HCT116 (cell line): Measurements from ENCODE around the gene ZNF497. TPM values are rescaled to one million over a fixed set of nuclear protein-coding genes. Genes with fewer than 3 reads are reported as not detected.
A peak's percentile ranks its signal among the peaks of the same experiment; 100 is the strongest.

Experiments
- ATAC-seq: fragments of 200-7000 bp; cut with Tn5 transposase; 2 replicates; pipeline ENCODE4 v1.9.1; 2020; ENCODE audit warnings: mild to moderate bottlenecking, moderate library complexity
- BruUV-seq: library from RNA; stranded (reverse); fragments of 400-500 nt; replicated peaks from 2 replicates; lab custom pipeline; 2021; lab: Mats Ljungman, UMichigan
- CTCF ChIA-PET: fragments of 300-600 bp; sonication (Branson Sonifier 250); formaldehyde crosslinking; loops from one replicate; lab custom pipeline; 2021; ENCODE audit warnings: antibody characterized with exemption; lab: Charles Lee
- POLR2A ChIA-PET: fragments of 300-600, 350-600 bp; sonication (Branson Sonifier 250); formaldehyde crosslinking; loops from one replicate; lab custom pipeline; 2021; ENCODE audit warnings: antibody characterized with exemption; lab: Charles Lee
- RAD21 ChIA-PET, 2 experiments: fragments of 300-600 bp; sonication (Branson Sonifier 250); formaldehyde crosslinking; loops; one replicate each; lab custom pipeline; 2023; ENCODE audit warnings: low total read pairs in 2 of 2; ENCODE audit not compliant: uncharacterized antibody in 2 of 2, unreplicated experiment in 2 of 2, low non-redundant PET in 1 of 2; lab: Charles Lee
- DNase-seq: peaks from one replicate; pipeline ENCODE4 v3.0.0-alpha.2; 2010; ENCODE audit warnings: low read depth, low spot score
- H2AFZ ChIP-seq: fragments of 200-600 bp; shearing (Covaris generic), sonication (generic); 2 replicates; pipeline ENCODE4 v1.6.1; 2017; ENCODE audit warnings: low read depth, mixed run types, mixed read lengths, antibody characterized with exemption, low read length; ENCODE audit not compliant: poor library complexity, severe bottlenecking
- H3K27ac ChIP-seq: 2 replicates; pipeline ENCODE4 v1.5.1; 2012; ENCODE audit warnings: low read depth, low read length
- H3K27me3 ChIP-seq: fragments of 200-600 bp; sonication (generic); 2 replicates; pipeline ENCODE4 v1.6.1; 2016; ENCODE audit warnings: mixed run types, low read length, mixed read lengths; ENCODE audit not compliant: insufficient read depth
- H3K36me3 ChIP-seq, 2 experiments: fragments of 200-500 bp in 1 of 2; fragments of 200-600 bp in 1 of 2; sonication (Bioruptor generic) in 1 of 2; sonication (generic) in 1 of 2; 2 replicates each; pipeline versions ENCODE4 v1.5.1 to v1.6.1; 2014 to 2016; ENCODE audit warnings: low read length in 2 of 2, inconsistent platforms in 1 of 2, mixed read lengths in 1 of 2, mixed run types in 1 of 2; ENCODE audit not compliant: insufficient read depth in 2 of 2, control insufficient read depth in 1 of 2
- H3K4me1 ChIP-seq, 2 experiments: fragments of 200-600 bp in 1 of 2; sonication (generic) in 1 of 2; 2 replicates each; pipeline versions ENCODE4 v1.5.1 to v1.6.1; 2012 to 2017; ENCODE audit warnings: low read length in 2 of 2, inconsistent platforms in 1 of 2, mild to moderate bottlenecking in 1 of 2, mixed read lengths in 1 of 2, mixed run types in 1 of 2, moderate library complexity in 1 of 2; ENCODE audit not compliant: insufficient read depth in 2 of 2, control insufficient read depth in 1 of 2
- H3K4me2 ChIP-seq: fragments of 200-600 bp; sonication (generic); 2 replicates; pipeline ENCODE4 v1.6.1; 2017; ENCODE audit warnings: mixed run types, low read length, mixed read lengths
- H3K4me3 ChIP-seq, 2 experiments: fragments of 200-600 bp in 1 of 2; sonication (generic) in 1 of 2; replicated peaks in 1 of 2; 2 replicates each; pipeline ENCODE4 v1.5.1; 2011 to 2016; ENCODE audit warnings: low read length in 2 of 2, control low read depth in 1 of 2, low read depth in 1 of 2, mild to moderate bottlenecking in 1 of 2, mixed read lengths in 1 of 2, mixed run types in 1 of 2
- H3K79me2 ChIP-seq: fragments of 200-600 bp; sonication (generic); 2 replicates; pipeline ENCODE4 v1.6.1; 2017; ENCODE audit warnings: mild to moderate bottlenecking, mixed run types, low read length, moderate library complexity, mixed read lengths; ENCODE audit not compliant: insufficient read depth
- H3K9ac ChIP-seq: fragments of 200-600 bp; sonication (generic); 2 replicates; pipeline ENCODE4 v1.6.1; 2016; ENCODE audit warnings: low read length, mixed read lengths
- H3K9me2 ChIP-seq: fragments of 200-600 bp; sonication (generic), shearing (Covaris generic); 2 replicates; pipeline ENCODE4 v1.6.1; 2017; ENCODE audit warnings: mixed run types, mild to moderate bottlenecking, moderate library complexity; ENCODE audit not compliant: insufficient read depth
- H3K9me3 ChIP-seq, 2 experiments: fragments of 200-500 bp in 1 of 2; fragments of 200-600 bp in 1 of 2; sonication (Bioruptor generic) in 1 of 2; sonication (generic) in 1 of 2; 2 replicates each; pipeline ENCODE4 v1.6.1; 2014 to 2017; ENCODE audit warnings: low read length in 2 of 2, mixed read lengths in 2 of 2, inconsistent platforms in 1 of 2, low read depth in 1 of 2, mild to moderate bottlenecking in 1 of 2, mixed run types in 1 of 2, moderate library complexity in 1 of 2; ENCODE audit not compliant: control insufficient read depth in 1 of 2, insufficient read depth in 1 of 2
- H4K20me1 ChIP-seq: fragments of 200-600 bp; sonication (generic), shearing (Covaris generic); 2 replicates; pipeline ENCODE4 v1.6.1; 2017; ENCODE audit warnings: mixed run types, mild to moderate bottlenecking, moderate library complexity; ENCODE audit not compliant: insufficient read depth
- EGR1 ChIP-seq: IDR thresholded peaks from 2 replicates; pipeline ENCODE4 v1.6.1; 2012; ENCODE audit warnings: low read depth
- ELF1 ChIP-seq: IDR thresholded peaks from 2 replicates; pipeline ENCODE4 v1.6.1; 2012; ENCODE audit warnings: low read depth, borderline replicate concordance
- EZH2phosphoT487 ChIP-seq: fragments of 200-600 bp; IDR thresholded peaks from 2 replicates; pipeline ENCODE4 v1.6.1; 2018; ENCODE audit warnings: antibody characterized with exemption, borderline replicate concordance
- POLR2A ChIP-seq: IDR thresholded peaks from 2 replicates; pipeline ENCODE4 v1.7.0; 2011; ENCODE audit warnings: borderline replicate concordance; ENCODE audit not compliant: insufficient read depth, insufficient read length; ENCODE audit errors: extremely low read depth
- POLR2AphosphoS5 ChIP-seq: IDR thresholded peaks from 2 replicates; pipeline ENCODE4 v1.6.1; 2011; ENCODE audit warnings: mild to moderate bottlenecking, low read depth, low read length, moderate library complexity
- RAD21 ChIP-seq: IDR thresholded peaks from 2 replicates; pipeline ENCODE4 v1.6.1; 2012; ENCODE audit warnings: low read depth, mild to moderate bottlenecking
- SP1 ChIP-seq: IDR thresholded peaks from 2 replicates; pipeline ENCODE4 v1.6.1; 2012; ENCODE audit warnings: low read depth
- SRF ChIP-seq: IDR thresholded peaks from 2 replicates; pipeline ENCODE4 v1.6.1; 2012; ENCODE audit warnings: low read depth
- YY1 ChIP-seq: IDR thresholded peaks from 2 replicates; pipeline ENCODE4 v1.6.1; 2011; ENCODE audit warnings: low read length, low read depth, moderate library complexity, mild to moderate bottlenecking; ENCODE audit not compliant: insufficient replicate concordance; ENCODE audit errors: extremely low read depth
- ZFX ChIP-seq: fragments of 450-650 bp; IDR thresholded peaks from 2 replicates; pipeline ENCODE4 v1.6.1; 2017
- ZNF274 ChIP-seq: fragments of 200-500 bp; sonication (Bioruptor generic); IDR thresholded peaks from 2 replicates; pipeline ENCODE4 v1.6.1; 2014; ENCODE audit warnings: mild to moderate bottlenecking, low read depth, low read length, inconsistent platforms
- intact Hi-C: fragments of 100-400 bp; cut with micrococcal nuclease; formaldehyde crosslinking; loops from 2 replicates; pipeline ENCODE4 v1.10.0; 2022
- total RNA-seq: library from RNA; stranded (reverse); gene quantifications from one replicate; pipeline ENCODE4 v1.2.1, GENCODE V29; 2021; ENCODE audit not compliant: unreplicated experiment
- TF ChIP-seq, protein P1 (sequence below): IDR thresholded peaks from 2 replicates; pipeline ENCODE4 v1.6.1; 2012
- TF ChIP-seq, protein P2 (sequence below): IDR thresholded peaks from 2 replicates; pipeline ENCODE4 v1.6.1; 2012; ENCODE audit warnings: low read depth
- TF ChIP-seq, protein P3 (sequence below): IDR thresholded peaks from 2 replicates; pipeline ENCODE4 v1.6.1; 2012

Gene ZNF497
- total RNA-seq, 1 experiment from 2014 or later: 5.1 TPM

DNA sequence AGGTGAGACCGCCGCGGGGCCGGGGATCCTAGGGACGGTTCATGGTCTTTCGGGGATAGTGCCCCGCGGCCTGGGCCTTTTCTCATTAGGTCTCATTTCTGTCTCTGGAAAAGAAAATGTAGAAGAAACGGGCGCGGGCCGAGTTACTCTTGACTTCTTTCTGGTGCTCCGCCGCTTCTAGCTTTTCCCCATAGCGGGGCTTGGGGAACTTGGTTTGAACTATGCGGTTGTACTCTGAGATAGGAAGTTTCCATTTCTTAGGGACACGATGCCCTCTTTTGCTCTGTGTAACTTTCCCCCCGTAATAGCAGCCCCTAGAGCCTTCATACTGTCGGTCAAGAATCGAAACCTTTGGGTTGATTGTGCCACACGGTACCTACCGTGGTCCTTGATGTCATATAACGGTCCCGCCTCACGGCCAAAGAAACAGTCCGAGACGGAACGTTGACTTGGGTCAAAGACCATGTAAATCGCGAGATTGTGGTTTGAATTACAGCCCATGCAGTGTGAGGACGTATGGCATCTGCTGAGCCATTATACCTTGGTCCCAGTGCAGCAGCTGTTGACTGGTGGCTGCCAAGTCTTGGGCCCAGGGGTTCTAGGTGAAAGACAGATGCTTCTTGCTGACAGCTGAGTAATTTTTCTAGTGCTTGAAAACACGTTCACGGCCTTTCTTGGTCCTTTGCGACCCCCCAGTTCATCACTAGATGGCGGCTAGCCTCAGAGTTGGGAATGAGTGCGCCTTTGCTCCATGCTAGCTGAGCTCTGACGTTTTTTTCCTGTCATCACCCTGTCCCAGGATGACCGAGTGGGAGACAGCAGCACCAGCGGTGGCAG lies 25.0 kb upstream of the ZNF497 start:
- Histone ChIP-seq H3K9ac (peak overlapping the region; percentile 100), H3K9me2 (no peaks in the 10 kb centered on the region), H3K4me3 (peak overlapping the region; percentile 62 to 96), H3K9me3 (no peaks in the 10 kb centered on the region), H4K20me1 (peaks cover 30% of the 10 kb centered on the region; the same call in 1 of the 2 replicates), H2AFZ (no peak overlapping the region), H3K27ac (peak overlapping the region; percentile 97), H3K36me3 (peaks cover 21 to 47% of the 10 kb centered on the region in 2 experiments; a peak in 3 of 4 replicates), H3K79me2 (peaks cover 67% of the 10 kb centered on the region), H3K27me3 (no peaks in the 10 kb centered on the region), H3K4me1 (peaks cover 19 to 53% of the 10 kb centered on the region in 2 experiments), H3K4me2 (peak overlapping the region; percentile 94)
- RAD21 ChIA-PET: no interaction called here
- CTCF ChIA-PET: interaction anchor here (0.6 kb wide), 1 partner anchor 160 kb away, joined by 3 read pairs; no protein-coding TSS in a partner anchor
- TF ChIP-seq POLR2AphosphoS5: no peak
- no peak for ATAC-seq
- intact Hi-C loops: no loop called here
- TSS peak; percentile 61 for BruUV-seq
- POLR2A ChIA-PET: interaction anchor here (0.7 kb wide), 1 partner anchor 25 kb away, joined by 3 read pairs; the partner anchor contains the start of gene ZNF497
- DNase-seq: no peak

DNA sequence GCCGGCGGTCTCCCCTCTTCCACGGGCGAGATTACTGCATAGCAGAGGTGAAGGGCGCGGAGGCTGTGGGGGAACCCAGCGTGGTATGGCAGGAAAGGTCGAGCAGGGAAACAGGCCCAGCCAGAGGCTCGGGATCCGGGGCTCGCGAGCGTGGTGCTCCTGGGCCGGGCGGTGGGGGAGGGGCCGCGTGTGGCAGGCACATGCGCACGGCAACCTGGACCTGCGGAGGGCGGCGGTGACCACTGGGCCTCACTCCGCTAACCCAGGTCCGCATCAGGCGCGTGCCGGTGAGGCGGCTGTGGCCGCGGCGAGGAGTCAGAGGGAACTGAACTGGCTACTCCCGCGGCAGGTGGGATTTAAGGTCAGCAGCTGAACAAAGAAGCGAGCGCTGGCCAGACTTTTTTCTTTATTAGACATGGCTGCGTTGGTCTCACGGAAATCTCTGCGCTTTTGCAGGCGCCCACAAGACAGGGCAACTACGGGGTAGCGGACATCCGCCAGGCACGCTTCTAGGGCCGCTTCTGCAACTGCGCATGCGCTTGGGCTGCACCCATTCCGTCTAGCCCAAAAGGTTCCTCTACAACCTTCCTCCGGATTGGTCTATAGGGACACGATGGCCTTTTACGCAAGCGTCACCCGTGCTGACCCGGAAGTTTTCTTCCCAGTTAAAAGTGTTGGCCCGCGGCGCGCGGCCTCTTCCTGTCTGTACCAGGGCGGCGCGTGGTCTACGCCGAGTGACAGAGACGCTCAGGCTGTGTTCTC lies 24.2 kb upstream of the ZNF497 start, which contains the start of gene RPS5:
Gene RPS5 (plus strand): TSS at position 694 of the 762 bp plus-strand sequence. CDS start 869 bp downstream, outside the sequence.
- ChIA-PET POLR2A (interaction anchor here (1.5 kb wide), 1 partner anchor 24 kb away, joined by 4 read pairs; the partner anchor contains the start of gene ZNF497), CTCF (no interaction called here), RAD21 (no interaction called here)
- DNase-seq (peak; percentile 98), ATAC-seq (peak; percentile 83)
- Histone ChIP-seq H3K36me3 (peaks cover 18 to 41% of the 10 kb centered on the region in 2 experiments; a peak in 3 of 4 replicates), H2AFZ (no peak within 1 kb of the TSS), H3K4me1 (peaks cover 23 to 51% of the 10 kb centered on the region in 2 experiments), H3K9ac (peak within 1 kb of the TSS; percentile 100), H4K20me1 (peaks cover 28% of the 10 kb centered on the region; the same call in 1 of the 2 replicates), H3K79me2 (peaks cover 66% of the 10 kb centered on the region), H3K9me2 (no peaks in the 10 kb centered on the region), H3K4me3 (peak within 1 kb of the TSS; percentile 62 to 96), H3K27ac (peak within 1 kb of the TSS; percentile 97), H3K27me3 (no peaks in the 10 kb centered on the region), H3K4me2 (peak within 1 kb of the TSS; percentile 94), H3K9me3 (no peaks in the 10 kb centered on the region)
- intact Hi-C loops: no loop called here
- BruUV-seq: TSS peak; percentile 82
- TF ChIP-seq EGR1 (peak; percentile 66), EZH2phosphoT487 (no peak), RAD21 (no peak), YY1 (peak; percentile 61), POLR2AphosphoS5 (peak; percentile 95), SRF (no peak), ZFX (peak; percentile 89), ZNF274 (no peak), ELF1 (peak; percentile 85; the same call in 1 of the 2 replicates), SP1 (peak; percentile 94), POLR2A (peak; percentile 67)
- TF ChIP-seq, protein P1, sequence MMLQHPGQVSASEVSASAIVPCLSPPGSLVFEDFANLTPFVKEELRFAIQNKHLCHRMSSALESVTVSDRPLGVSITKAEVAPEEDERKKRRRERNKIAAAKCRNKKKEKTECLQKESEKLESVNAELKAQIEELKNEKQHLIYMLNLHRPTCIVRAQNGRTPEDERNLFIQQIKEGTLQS: no peak
- TF ChIP-seq, protein P2, sequence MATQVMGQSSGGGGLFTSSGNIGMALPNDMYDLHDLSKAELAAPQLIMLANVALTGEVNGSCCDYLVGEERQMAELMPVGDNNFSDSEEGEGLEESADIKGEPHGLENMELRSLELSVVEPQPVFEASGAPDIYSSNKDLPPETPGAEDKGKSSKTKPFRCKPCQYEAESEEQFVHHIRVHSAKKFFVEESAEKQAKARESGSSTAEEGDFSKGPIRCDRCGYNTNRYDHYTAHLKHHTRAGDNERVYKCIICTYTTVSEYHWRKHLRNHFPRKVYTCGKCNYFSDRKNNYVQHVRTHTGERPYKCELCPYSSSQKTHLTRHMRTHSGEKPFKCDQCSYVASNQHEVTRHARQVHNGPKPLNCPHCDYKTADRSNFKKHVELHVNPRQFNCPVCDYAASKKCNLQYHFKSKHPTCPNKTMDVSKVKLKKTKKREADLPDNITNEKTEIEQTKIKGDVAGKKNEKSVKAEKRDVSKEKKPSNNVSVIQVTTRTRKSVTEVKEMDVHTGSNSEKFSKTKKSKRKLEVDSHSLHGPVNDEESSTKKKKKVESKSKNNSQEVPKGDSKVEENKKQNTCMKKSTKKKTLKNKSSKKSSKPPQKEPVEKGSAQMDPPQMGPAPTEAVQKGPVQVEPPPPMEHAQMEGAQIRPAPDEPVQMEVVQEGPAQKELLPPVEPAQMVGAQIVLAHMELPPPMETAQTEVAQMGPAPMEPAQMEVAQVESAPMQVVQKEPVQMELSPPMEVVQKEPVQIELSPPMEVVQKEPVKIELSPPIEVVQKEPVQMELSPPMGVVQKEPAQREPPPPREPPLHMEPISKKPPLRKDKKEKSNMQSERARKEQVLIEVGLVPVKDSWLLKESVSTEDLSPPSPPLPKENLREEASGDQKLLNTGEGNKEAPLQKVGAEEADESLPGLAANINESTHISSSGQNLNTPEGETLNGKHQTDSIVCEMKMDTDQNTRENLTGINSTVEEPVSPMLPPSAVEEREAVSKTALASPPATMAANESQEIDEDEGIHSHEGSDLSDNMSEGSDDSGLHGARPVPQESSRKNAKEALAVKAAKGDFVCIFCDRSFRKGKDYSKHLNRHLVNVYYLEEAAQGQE: no peak
- TF ChIP-seq, protein P3, sequence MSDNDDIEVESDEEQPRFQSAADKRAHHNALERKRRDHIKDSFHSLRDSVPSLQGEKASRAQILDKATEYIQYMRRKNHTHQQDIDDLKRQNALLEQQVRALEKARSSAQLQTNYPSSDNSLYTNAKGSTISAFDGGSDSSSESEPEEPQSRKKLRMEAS: peak; percentile 79
